ENCODE measurements around the gene LIPN. TPM values are rescaled to one million over a fixed set of nuclear protein-coding genes. Genes with fewer than 3 reads are reported as not detected.

The LIPN gene
- total RNA-seq, 2 experiments from 2014 or later: not detected

- ChIA-PET CTCF (interaction anchor here (0.7 to 2.7 kb wide), 20 partner anchors 11 to 830 kb away, joined by 3 to 16 read pairs (median 4); no protein-coding TSS in a partner anchor), POLR2A (no interaction called here)
- Mint-ChIP-seq H3K4me3 (no peak overlapping the region), H3K36me3 (ENCODE audit: low read depth) (no peaks in the 10 kb centered on the region), H3K27me3 (peaks cover 8% of the 10 kb centered on the region), H3K4me1 (peaks cover 3% of the 10 kb centered on the region), H3K9me3 (no peaks in the 10 kb centered on the region), H3K27ac (no peak overlapping the region)
- peak; percentile 32 for DNase-seq
Measured at GRCh38 chr10:88810196-88810961, 50.6 kb downstream of the LIPN start.

GRCh38 chr10:88813200-88813599 lies 53.4 kb downstream of the LIPN start:
- Mint-ChIP-seq H3K36me3 (ENCODE audit: low read depth) (no peaks in the 10 kb centered on the region), H3K4me3 (no peak overlapping the region), H3K9me3 (no peaks in the 10 kb centered on the region), H3K4me1 (peaks cover 7% of the 10 kb centered on the region), H3K27me3 (peaks cover 10% of the 10 kb centered on the region), H3K27ac (no peak overlapping the region)
- DNase-seq: no peak
- ChIA-PET POLR2A (no interaction called here), CTCF (interaction anchor here (1.1 to 1.4 kb wide), 2 partner anchors 22 to 84 kb away, joined by 5 read pairs; no protein-coding TSS in a partner anchor)

- Mint-ChIP-seq H3K27ac (no peak overlapping the region), H3K4me1 (peaks cover 9% of the 10 kb centered on the region), H3K9me3 (no peaks in the 10 kb centered on the region), H3K36me3 (ENCODE audit: low read depth) (no peaks in the 10 kb centered on the region), H3K27me3 (peaks cover 2% of the 10 kb centered on the region), H3K4me3 (no peak overlapping the region)
- CTCF ChIA-PET: no interaction called here
- POLR2A ChIA-PET: no interaction called here
- DNase-seq: no peak
Measured at GRCh38 chr10:88819290-88819689, 59.5 kb downstream of the LIPN start.

DNA sequence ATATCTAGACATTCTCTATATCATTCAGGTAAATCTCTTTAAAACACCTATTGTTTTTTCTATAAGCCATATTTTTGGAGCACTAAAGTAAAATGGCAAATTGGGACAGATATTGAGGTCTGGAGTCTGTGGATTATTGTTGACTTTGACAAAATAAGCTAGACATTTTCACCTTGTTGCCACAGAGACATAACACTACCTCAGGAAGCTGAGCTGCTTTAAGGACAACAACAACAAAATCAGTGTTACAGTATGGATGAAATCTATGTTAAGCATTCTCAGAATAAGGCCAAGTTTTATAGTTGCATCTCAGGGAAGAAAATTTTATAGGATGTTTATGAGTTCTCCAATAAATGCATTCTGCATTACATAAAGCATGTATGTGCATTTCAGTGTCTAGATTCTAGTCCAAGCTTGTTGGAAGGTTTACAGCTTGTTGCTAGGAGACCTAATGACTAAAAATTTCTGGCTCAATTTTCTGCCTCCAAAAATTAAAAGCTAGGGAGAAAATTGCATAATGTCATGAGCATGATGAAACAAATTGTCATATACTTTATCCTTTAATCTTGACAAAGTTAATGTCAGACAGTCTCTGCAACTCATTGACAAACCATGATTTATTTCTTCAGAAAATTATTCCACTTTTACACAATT lies 61.1 kb downstream of the LIPN start:
- H3K4me3 Mint-ChIP-seq: no peak overlapping the region
- no peaks in the 10 kb centered on the region for H3K9me3 Mint-ChIP-seq
- no peak overlapping the region for H3K27ac Mint-ChIP-seq
- peaks cover 23% of the 10 kb centered on the region for H3K4me1 Mint-ChIP-seq
- no peaks in the 10 kb centered on the region for H3K36me3 Mint-ChIP-seq (ENCODE audit: low read depth)
- no peak for DNase-seq
- ChIA-PET CTCF (interaction anchor here (1.1 to 3.2 kb wide), 3 partner anchors 11 to 61 kb away, joined by 3 to 19 read pairs (median 16); partner anchors contain the start of gene LIPN), POLR2A (interaction anchor here (1.3 to 1.7 kb wide), 2 partner anchors 59 to 959 kb away, joined by 3 to 5 read pairs; partner anchors contain the start of gene STAMBPL1)
- peaks cover 2% of the 10 kb centered on the region for H3K27me3 Mint-ChIP-seq

GRCh38 chr10:88826388-88826787 lies 66.6 kb downstream of the LIPN start:
- Mint-ChIP-seq H3K4me1 (peaks cover 64% of the 10 kb centered on the region), H3K9me3 (no peaks in the 10 kb centered on the region), H3K27ac (peak overlapping the region; percentile 47), H3K27me3 (no peaks in the 10 kb centered on the region), H3K36me3 (ENCODE audit: low read depth) (peaks cover 11% of the 10 kb centered on the region), H3K4me3 (no peak overlapping the region)
- POLR2A ChIA-PET: interaction anchor here (0.8 to 1.3 kb wide), 3 partner anchors 8 to 54 kb away, joined by 3 to 6 read pairs (median 3); partner anchors contain the start of gene STAMBPL1
- CTCF ChIA-PET: interaction anchor here (2.1 to 4.3 kb wide), 3 partner anchors 9 to 244 kb away, joined by 4 to 19 read pairs (median 14); partner anchors contain the start of gene RNLS
- DNase-seq: no peak

DNA sequence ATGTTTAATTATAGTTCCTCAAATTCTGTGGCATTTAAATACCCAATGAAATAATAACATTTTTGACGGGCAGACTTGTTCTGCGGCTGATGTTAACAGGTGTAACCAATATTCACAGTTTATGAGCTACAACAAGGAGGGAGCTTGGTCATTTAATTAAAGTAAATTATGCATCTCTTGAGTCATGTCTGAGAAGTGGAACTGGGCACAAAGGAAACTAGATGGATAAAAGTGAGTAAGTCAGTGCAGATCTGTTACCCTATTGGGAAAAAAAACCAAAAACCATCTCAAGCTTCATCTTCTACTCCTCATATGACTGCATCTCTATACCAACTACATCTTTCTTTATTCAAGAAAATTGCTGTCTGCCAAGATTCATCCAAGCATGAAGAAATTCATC lies 67.9 kb downstream of the LIPN start:
- H3K27ac Mint-ChIP-seq: no peak overlapping the region

DNA sequence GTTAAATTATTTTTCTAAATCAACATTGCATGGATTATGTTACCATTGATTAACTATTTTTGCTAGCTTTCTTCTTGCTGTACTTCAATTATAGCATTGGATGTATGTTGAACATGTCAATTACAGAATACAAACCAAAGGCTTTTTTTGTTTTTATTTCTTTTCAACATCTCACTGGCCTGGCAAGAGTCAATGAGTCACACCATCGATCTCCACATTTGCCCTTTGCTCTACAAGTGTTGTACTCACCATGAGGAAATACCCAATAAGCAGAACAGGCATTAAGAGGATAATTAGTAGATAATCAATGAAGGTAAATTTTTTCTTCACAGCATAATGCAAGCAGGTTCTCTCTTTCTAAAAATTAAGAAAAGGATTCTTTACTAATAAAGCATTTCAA lies 68.5 kb downstream of the LIPN start:
- no peak overlapping the region for H3K4me3 Mint-ChIP-seq
- ChIA-PET POLR2A (no interaction called here), CTCF (interaction anchor here (0.8 to 4.3 kb wide), 2 partner anchors 19 to 105 kb away, joined by 3 to 19 read pairs; no protein-coding TSS in a partner anchor)
- no peak for DNase-seq
- no peaks in the 10 kb centered on the region for H3K9me3 Mint-ChIP-seq
- no peak overlapping the region for H3K27ac Mint-ChIP-seq
- peaks cover 11% of the 10 kb centered on the region for H3K36me3 Mint-ChIP-seq (ENCODE audit: low read depth)
- H3K27me3 Mint-ChIP-seq: no peaks in the 10 kb centered on the region
- H3K4me1 Mint-ChIP-seq: peaks cover 80% of the 10 kb centered on the region

More for the DNA sequence above, 67.9 kb downstream of the LIPN start:
- ChIA-PET POLR2A (interaction anchor here (1.3 kb wide), 1 partner anchor 53 kb away, joined by 6 read pairs; the partner anchor contains the start of gene STAMBPL1), CTCF (interaction anchor here (0.8 to 4.3 kb wide), 3 partner anchors 8 to 106 kb away, joined by 3 to 19 read pairs (median 14); no protein-coding TSS in a partner anchor)
- Mint-ChIP-seq H3K9me3 (no peaks in the 10 kb centered on the region), H3K4me1 (peaks cover 74% of the 10 kb centered on the region), H3K27me3 (no peaks in the 10 kb centered on the region), H3K4me3 (no peak overlapping the region), H3K36me3 (ENCODE audit: low read depth) (peaks cover 11% of the 10 kb centered on the region)
- no peak for DNase-seq

Other genes starting within 250 kb of the LIPN start
- gene RNLS, start 176.7 kb upstream of the LIPN start, total RNA-seq: 1 to 10 TPM; 1.3 to 2.2 TPM
- gene LIPJ, start 173.3 kb upstream of the LIPN start, total RNA-seq: not detected
- gene LIPF, start 95.6 kb upstream of the LIPN start, total RNA-seq: not detected
- gene LIPK, start 53.8 kb upstream of the LIPN start, total RNA-seq: not detected
- gene LIPM, start 42.7 kb downstream of the LIPN start, total RNA-seq: not detected
- gene ANKRD22, start 91.8 kb downstream of the LIPN start, total RNA-seq: under 1 TPM; 0.15 to 0.18 TPM
- 10 to 100 TPM; 43.2 to 48.5 TPM for gene STAMBPL1, start 120.2 kb downstream of the LIPN start, total RNA-seq
- 10 to 100 TPM; 14.7 to 15.5 TPM for gene ACTA2, start 192.8 kb downstream of the LIPN start, total RNA-seq
- 10 to 100 TPM; 91.1 to 96.4 TPM for gene FAS, start 230.8 kb downstream of the LIPN start, total RNA-seq

All from activated CD4-positive, alpha-beta memory T cell treated with anti-CD3 and anti-CD28 coated beads, Interleukin-2, amount 10 ng/mL, durations not matched to agents 7 days and 5 days (primary cell).